GM12878 (cell line): ENCODE results near the gene LRRC75A. TPM values are rescaled to one million over a fixed set of nuclear protein-coding genes. Genes with fewer than 3 reads are reported as not detected.

Experiments used
- ATAC-seq: fragments of 200-7000 bp; cut with Tn5 transposase; 3 replicates; pipeline ENCODE4 v1.9.1; 2020; ENCODE audit warnings: mild to moderate bottlenecking, moderate library complexity
- BruUV-seq: library from RNA; stranded (reverse); fragments of 400-500 nt; replicated peaks from 2 replicates; lab custom pipeline; 2021; lab: Mats Ljungman, UMichigan
- CTCF ChIA-PET: fragments of 300-600 bp; sonication (Branson Sonifier 250); formaldehyde crosslinking; extraction: SDS; loops from one replicate; lab custom pipeline; 2021; ENCODE audit warnings: inconsistent platforms; lab: Yijun Ruan, JAX
- POLR2A ChIA-PET: fragments of 350-600 bp; formaldehyde crosslinking; extraction: SDS; loops from one replicate; lab custom pipeline; 2021; ENCODE audit warnings: inconsistent platforms; lab: Charles Lee
- RAD21 ChIA-PET: fragments of 300-600 bp; sonication (Branson Sonifier 250); formaldehyde crosslinking; loops from one replicate; lab custom pipeline; 2023; ENCODE audit warnings: antibody characterized with exemption; ENCODE audit not compliant: unreplicated experiment; lab: Charles Lee
- SMC1A ChIA-PET: fragments of 300-600 bp; sonication (Branson Sonifier 250); formaldehyde crosslinking; loops from one replicate; lab custom pipeline; 2023; ENCODE audit not compliant: unreplicated experiment, uncharacterized antibody; lab: Charles Lee
- DNase-seq: peaks from one replicate; pipeline ENCODE4 v3.0.0-alpha.2; 2011; ENCODE audit warnings: low read depth, low spot score
- FAIRE-seq: peaks from 3 replicates; lab custom pipeline; 2011; peaks lifted over from hg19 to GRCh38; lab: Jason Lieb, UNC
- H2AFZ ChIP-seq: 2 replicates; pipeline ENCODE4 v1.6.0; 2011; ENCODE audit warnings: low read depth, low read length, control low read depth; ENCODE audit not compliant: control insufficient read depth
- H3K27ac ChIP-seq: 2 replicates; pipeline ENCODE4 v1.5.1; 2011; ENCODE audit warnings: control low read depth; ENCODE audit not compliant: control insufficient read depth, insufficient read depth
- H3K27me3 ChIP-seq, 2 experiments: replicated peaks in 1 of 2; 2 replicates each; pipeline versions ENCODE4 v1.6.0 to v1.6.1; 2011; ENCODE audit warnings: low read length in 1 of 2; ENCODE audit not compliant: control insufficient read depth in 2 of 2, insufficient read depth in 2 of 2
- H3K36me3 ChIP-seq, 2 experiments: 2 replicates each; pipeline ENCODE4 v1.5.1; 2011; ENCODE audit warnings: low read length in 1 of 2; ENCODE audit not compliant: control insufficient read depth in 2 of 2, insufficient read depth in 2 of 2
- H3K4me1 ChIP-seq: 2 replicates; pipeline ENCODE4 v1.6.1; 2011; ENCODE audit warnings: mild to moderate bottlenecking, low read length, moderate library complexity, mixed read lengths; ENCODE audit not compliant: control insufficient read depth, insufficient read depth
- H3K4me2 ChIP-seq: 2 replicates; pipeline ENCODE4 v1.6.0; 2011; ENCODE audit warnings: control low read depth; ENCODE audit not compliant: control insufficient read depth, insufficient read depth
- H3K4me3 ChIP-seq: fragments of 200-600 bp; sonication (generic); 2 replicates; pipeline ENCODE4 v1.5.1; 2016
- H3K79me2 ChIP-seq: 2 replicates; pipeline ENCODE4 v1.6.0; 2011; ENCODE audit warnings: low read length; ENCODE audit not compliant: control insufficient read depth, insufficient read depth
- H3K9ac ChIP-seq: 2 replicates; pipeline ENCODE4 v1.8.0; 2011; ENCODE audit warnings: low read length, control low read depth, mixed read lengths; ENCODE audit not compliant: control insufficient read depth, insufficient read depth
- H3K9me3 ChIP-seq: replicated peaks from 3 replicates; pipeline ENCODE4 v1.5.1; 2011; ENCODE audit warnings: mild to moderate bottlenecking, low read length; ENCODE audit not compliant: control insufficient read depth, insufficient read depth
- H4K20me1 ChIP-seq: 2 replicates; pipeline ENCODE4 v1.6.0; 2011; ENCODE audit not compliant: control insufficient read depth, insufficient read depth
- ASH2L ChIP-seq: fragments of 300-600, 200-600 bp; sonication (generic); IDR thresholded peaks from 2 replicates; pipeline ENCODE4 v1.6.1; 2017; ENCODE audit warnings: low read depth, mild to moderate bottlenecking, borderline replicate concordance
- ATF3 ChIP-seq: IDR thresholded peaks from 2 replicates; pipeline ENCODE4 v1.6.1; 2011; ENCODE audit warnings: low read depth, mild to moderate bottlenecking, low read length, moderate library complexity, borderline replicate concordance; ENCODE audit errors: extremely low read depth
- BACH1 ChIP-seq: fragments of 450-650 bp; IDR thresholded peaks from 2 replicates; pipeline ENCODE4 v1.6.1; 2017; ENCODE audit warnings: mild to moderate bottlenecking, borderline replicate concordance
- CEBPB ChIP-seq, 2 experiments: fragments of 150-350 bp in 1 of 2; IDR thresholded peaks; 2 replicates each; pipeline ENCODE4 v1.6.1; 2012 to 2014; ENCODE audit warnings: low read depth in 2 of 2, low read length in 2 of 2, borderline replicate concordance in 1 of 2, inconsistent platforms in 1 of 2
- CHD2 ChIP-seq: IDR thresholded peaks from 2 replicates; pipeline ENCODE4 v1.6.1; 2011; ENCODE audit warnings: low read depth, low read length, improper control_type of control experiment, borderline replicate concordance
- HDAC6 ChIP-seq: fragments of 200-600 bp; sonication (generic); IDR thresholded peaks from one replicate; pipeline ENCODE4 v1.8.0; 2017; ENCODE audit warnings: antibody characterized with exemption; ENCODE audit not compliant: unreplicated experiment
- HSF1 ChIP-seq: fragments of 150-350 bp; IDR thresholded peaks from 2 replicates; pipeline ENCODE4 v1.6.1; 2014; ENCODE audit warnings: mild to moderate bottlenecking, low read depth, low read length
- RAD21 ChIP-seq: IDR thresholded peaks from 2 replicates; pipeline ENCODE4 v1.6.1; 2011; ENCODE audit warnings: mild to moderate bottlenecking, low read depth, low read length, moderate library complexity; ENCODE audit not compliant: insufficient read depth
- SKIL ChIP-seq: fragments of 450-650 bp; IDR thresholded peaks from 2 replicates; pipeline ENCODE4 v1.6.1; 2017; ENCODE audit warnings: mild to moderate bottlenecking, low read depth, inconsistent platforms; ENCODE audit not compliant: poor library complexity, severe bottlenecking
- WRNIP1 ChIP-seq: IDR thresholded peaks from 2 replicates; pipeline ENCODE4 v1.6.1; 2011; ENCODE audit warnings: low read depth, low read length, improper control_type of control experiment, borderline replicate concordance
- WGBS: methylation state at CpG from one replicate; pipeline ENCODE4 v1.1.6; 2016; ENCODE audit warnings: low lambda C conversion rate; ENCODE audit not compliant: insufficient replicate concordance, insufficient coverage; ENCODE audit errors: missing lambda C conversion rate; 5-methylcytosine and 5-hydroxymethylcytosine counted together
- in situ Hi-C: fragments of 300-500 bp; cut with MboI; formaldehyde crosslinking; loops from 9 replicates; pipeline ENCODE4 v1.14.3; 2018; ENCODE audit warnings: mixed read lengths
- intact Hi-C: fragments of 100-400 bp; cut with micrococcal nuclease; formaldehyde crosslinking; loops from one replicate; pipeline ENCODE4 v1.14.2; 2022; ENCODE audit not compliant: unreplicated experiment
- polyA plus RNA-seq, 11 experiments: library from polyadenylated mRNA; depleted of rRNA in 4 of 11; unstranded in 6 of 11; stranded (reverse) in 5 of 11; fragments of >200 nt; fragmentation: Nextera tagmentation in 4 of 11; fragmentation: Illumina TruSeq in 1 of 11; extraction: Ambion mirVana in 4 of 11; extraction: Trizol in 1 of 11; gene quantifications; 1 replicate in 1 of 11; 2 replicates in 10 of 11; pipeline versions ENCODE4 v1.2.1 to v1.2.3, GENCODE V29; 2011 to 2016; ENCODE audit warnings: inconsistent platforms in 2 of 11, missing spikeins in 2 of 11, low read depth in 1 of 11
- total RNA-seq, 4 experiments: library from RNA; depleted of rRNA in 3 of 4; stranded (reverse); fragments of >200 nt in 3 of 4; fragmentation: Illumina TruSeq in 1 of 4; extraction: Trizol in 1 of 4; gene quantifications; 2 replicates each; pipeline versions ENCODE4 v1.2.1 to v1.2.3, GENCODE V29; 2013 to 2021
- TF ChIP-seq, protein P1 (sequence below): fragments of 150-350 bp; IDR thresholded peaks from 2 replicates; pipeline ENCODE4 v1.6.1; 2016; ENCODE audit warnings: low read depth, low read length
- TF ChIP-seq, protein P2 (sequence below): IDR thresholded peaks from 2 replicates; pipeline ENCODE4 v1.6.1; 2012; ENCODE audit warnings: low read depth, low read length, improper control_type of control experiment

The LRRC75A gene
- total and polyA plus RNA-seq, 10 of the 15 experiments (the other 5 are each of a cell fraction or from before 2014, with no cell fraction given) = 0.01 to 1.3 (median 0.09) TPM; not detected in 2

- Histone ChIP-seq H3K36me3 (no peaks in the 10 kb centered on the region; a peak in 1 of 4 replicates), H3K79me2 (no peaks in the 10 kb centered on the region), H2AFZ (no peak overlapping the region), H3K27ac (no peak overlapping the region), H3K4me1 (no peaks in the 10 kb centered on the region), H3K4me3 (no peak overlapping the region), H3K9ac (no peak overlapping the region), H3K9me3 (no peaks in the 10 kb centered on the region), H3K27me3 (no peaks in the 10 kb centered on the region), H4K20me1 (no peaks in the 10 kb centered on the region), H3K4me2 (no peak overlapping the region)
- RAD21 ChIA-PET = no interaction called here
- SMC1A ChIA-PET = no interaction called here
- no peak for FAIRE-seq
- in situ Hi-C loops (no loop called here), intact Hi-C loops (no loop called here)
- no peak for ATAC-seq
- BruUV-seq = no TSS peak
- POLR2A ChIA-PET = no interaction called here
- 74% methylated on average over 13 of the region's 13 CpGs for WGBS
- CTCF ChIA-PET = interaction anchor here (0.6 kb wide), 1 partner anchor 100 kb away, joined by 3 read pairs; no protein-coding TSS in a partner anchor
- no peak for DNase-seq
- TF ChIP-seq, protein P1, sequence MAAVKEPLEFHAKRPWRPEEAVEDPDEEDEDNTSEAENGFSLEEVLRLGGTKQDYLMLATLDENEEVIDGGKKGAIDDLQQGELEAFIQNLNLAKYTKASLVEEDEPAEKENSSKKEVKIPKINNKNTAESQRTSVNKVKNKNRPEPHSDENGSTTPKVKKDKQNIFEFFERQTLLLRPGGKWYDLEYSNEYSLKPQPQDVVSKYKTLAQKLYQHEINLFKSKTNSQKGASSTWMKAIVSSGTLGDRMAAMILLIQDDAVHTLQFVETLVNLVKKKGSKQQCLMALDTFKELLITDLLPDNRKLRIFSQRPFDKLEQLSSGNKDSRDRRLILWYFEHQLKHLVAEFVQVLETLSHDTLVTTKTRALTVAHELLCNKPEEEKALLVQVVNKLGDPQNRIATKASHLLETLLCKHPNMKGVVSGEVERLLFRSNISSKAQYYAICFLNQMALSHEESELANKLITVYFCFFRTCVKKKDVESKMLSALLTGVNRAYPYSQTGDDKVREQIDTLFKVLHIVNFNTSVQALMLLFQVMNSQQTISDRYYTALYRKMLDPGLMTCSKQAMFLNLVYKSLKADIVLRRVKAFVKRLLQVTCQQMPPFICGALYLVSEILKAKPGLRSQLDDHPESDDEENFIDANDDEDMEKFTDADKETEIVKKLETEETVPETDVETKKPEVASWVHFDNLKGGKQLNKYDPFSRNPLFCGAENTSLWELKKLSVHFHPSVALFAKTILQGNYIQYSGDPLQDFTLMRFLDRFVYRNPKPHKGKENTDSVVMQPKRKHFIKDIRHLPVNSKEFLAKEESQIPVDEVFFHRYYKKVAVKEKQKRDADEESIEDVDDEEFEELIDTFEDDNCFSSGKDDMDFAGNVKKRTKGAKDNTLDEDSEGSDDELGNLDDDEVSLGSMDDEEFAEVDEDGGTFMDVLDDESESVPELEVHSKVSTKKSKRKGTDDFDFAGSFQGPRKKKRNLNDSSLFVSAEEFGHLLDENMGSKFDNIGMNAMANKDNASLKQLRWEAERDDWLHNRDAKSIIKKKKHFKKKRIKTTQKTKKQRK = no peak
- TF ChIP-seq ATF3 (no peak), HSF1 (no peak), WRNIP1 (no peak), SKIL (no peak), CEBPB (IDR thresholded peaks at IDR 0.05; ENCODE audit: borderline replicate concordance in 1 of 2, low read depth in 2 of 2, low read length in 2 of 2) (no peak), RAD21 (no peak), ASH2L (no peak), HDAC6 (no peak), BACH1 (no peak), CHD2 (no peak)
- TF ChIP-seq, protein P2, sequence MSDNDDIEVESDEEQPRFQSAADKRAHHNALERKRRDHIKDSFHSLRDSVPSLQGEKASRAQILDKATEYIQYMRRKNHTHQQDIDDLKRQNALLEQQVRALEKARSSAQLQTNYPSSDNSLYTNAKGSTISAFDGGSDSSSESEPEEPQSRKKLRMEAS = no peak
Observed at GRCh38 chr17:16463358-16464302, 28.4 kb downstream of the LRRC75A start.
